ENCODE measurements around the gene MT1HL1. TPM values are rescaled to one million over a fixed set of nuclear protein-coding genes. Genes with fewer than 3 reads are reported as not detected.

MT1HL1 gene
- total RNA-seq, 1 experiment from 2014 or later = not detected

- no peaks in the 10 kb centered on the region for H3K9me2 ChIP-seq (replicated peaks; ENCODE audit: insufficient read depth, low read length)
- H3K27me3 ChIP-seq (ENCODE audit: low read length) = no peaks in the 10 kb centered on the region
- no peak overlapping the region for H3K27ac ChIP-seq (ENCODE audit: low read length)
- H3K4me3 ChIP-seq (ENCODE audit: low read length) = no peak overlapping the region
- no peak overlapping the region for H3K9ac ChIP-seq (ENCODE audit: low read length)
- H3K9me3 ChIP-seq (ENCODE audit: low read length) = no peaks in the 10 kb centered on the region
- no peak overlapping the region for H2AFZ ChIP-seq (ENCODE audit: low read length)
- no peaks in the 10 kb centered on the region for H4K20me1 ChIP-seq (ENCODE audit: insufficient read depth, low read depth, low read length)
- no peaks in the 10 kb centered on the region for H3K4me1 ChIP-seq (ENCODE audit: low read length)
- H3K36me3 ChIP-seq (ENCODE audit: insufficient read depth, low read length) = no peaks in the 10 kb centered on the region
- H3K4me2 ChIP-seq (ENCODE audit: low read depth, low read length, poor library complexity, severe bottlenecking) = no peak overlapping the region
- no peaks in the 10 kb centered on the region for H3K79me2 ChIP-seq (ENCODE audit: low read length)
- DNase-seq = no peak
Measured at GRCh38 chr1:236959112-236959511, 45.1 kb downstream of the MT1HL1 start.

- no peak overlapping the region for H3K4me2 ChIP-seq (ENCODE audit: low read depth, low read length, poor library complexity, severe bottlenecking)
- H3K79me2 ChIP-seq (ENCODE audit: low read length) = no peaks in the 10 kb centered on the region
- no peak overlapping the region for H3K27ac ChIP-seq (ENCODE audit: low read length)
- H3K9me2 ChIP-seq (replicated peaks; ENCODE audit: insufficient read depth, low read length) = no peaks in the 10 kb centered on the region
- H3K4me3 ChIP-seq (ENCODE audit: low read length) = no peak overlapping the region
- H3K4me1 ChIP-seq (ENCODE audit: low read length) = no peaks in the 10 kb centered on the region
- H3K27me3 ChIP-seq (ENCODE audit: low read length) = no peaks in the 10 kb centered on the region
- no peak overlapping the region for H3K9ac ChIP-seq (ENCODE audit: low read length)
- no peak overlapping the region for H2AFZ ChIP-seq (ENCODE audit: low read length)
- no peaks in the 10 kb centered on the region for H3K36me3 ChIP-seq (ENCODE audit: insufficient read depth, low read length)
- no peak for DNase-seq
- no peaks in the 10 kb centered on the region for H4K20me1 ChIP-seq (ENCODE audit: insufficient read depth, low read depth, low read length)
- H3K9me3 ChIP-seq (ENCODE audit: low read length) = no peaks in the 10 kb centered on the region
Measured at GRCh38 chr1:236957235-236957634, 47.0 kb downstream of the MT1HL1 start.

Other genes starting within 250 kb of the MT1HL1 start
- gene MTR, start 209.1 kb downstream of the MT1HL1 start, total RNA-seq (2014; rRNA removed; shearing (Covaris generic); ENCODE audit: low replicate concordance) = 19.4 and 21.6 TPM in 2 replicates
- not detected in 2 replicates for gene RYR2, start 37.7 kb upstream of the MT1HL1 start, total RNA-seq (2014; rRNA removed; shearing (Covaris generic); ENCODE audit: low replicate concordance)